HepG2 (cell line): ENCODE data around the gene NFKB2. TPM values are rescaled to one million over a fixed set of nuclear protein-coding genes. Genes with fewer than 3 reads are reported as not detected.

Experiments
- ARID4A ChIP-seq: sonication (generic); formaldehyde crosslinking; IDR thresholded peaks from 2 replicates; pipeline ENCODE4 v1.5.0; 2020; ENCODE audit warnings: mild to moderate bottlenecking, missing genetic modification reagents, borderline replicate concordance
- CSRNP1 ChIP-seq: sonication (generic); formaldehyde crosslinking; IDR thresholded peaks from 2 replicates; pipeline ENCODE4 v1.8.1; 2023; ENCODE audit warnings: mild to moderate bottlenecking, missing genetic modification reagents
- E2F1 ChIP-seq: sonication (generic); formaldehyde crosslinking; IDR thresholded peaks from 2 replicates; pipeline ENCODE4 v1.5.0; 2020; ENCODE audit warnings: missing genetic modification reagents
- GATAD2A ChIP-seq: IDR thresholded peaks from 2 replicates; pipeline ENCODE4 v1.6.1; 2016
- KLF12 ChIP-seq: sonication (generic); formaldehyde crosslinking; IDR thresholded peaks from 2 replicates; pipeline ENCODE4 v1.4.0; 2020; ENCODE audit warnings: missing genetic modification reagents, borderline replicate concordance
- NR2F6 ChIP-seq, 2 experiments: IDR thresholded peaks; 2 replicates each; pipeline ENCODE4 v1.6.1; 2016; ENCODE audit warnings: antibody characterized with exemption in 1 of 2, mild to moderate bottlenecking in 1 of 2
- PATZ1 ChIP-seq: sonication (generic); formaldehyde crosslinking; IDR thresholded peaks from 2 replicates; pipeline ENCODE4 v1.4.0; 2020; ENCODE audit warnings: missing genetic modification reagents
- PLRG1 ChIP-seq: fragments of 450-650 bp; conservative IDR thresholded peaks from 2 replicates; pipeline ENCODE4 v1.6.1; 2016
- RBAK ChIP-seq: sonication (generic); formaldehyde crosslinking; IDR thresholded peaks from 2 replicates; pipeline ENCODE4 v1.5.1; 2020; ENCODE audit warnings: mild to moderate bottlenecking, missing genetic modification reagents
- TARDBP ChIP-seq: sonication (generic); formaldehyde crosslinking; IDR thresholded peaks from 2 replicates; pipeline ENCODE4 v1.8.0; 2022; ENCODE audit warnings: mild to moderate bottlenecking, missing genetic modification reagents
- TBP ChIP-seq: sonication (generic); formaldehyde crosslinking; IDR thresholded peaks from 2 replicates; pipeline ENCODE4 v1.5.0; 2020; ENCODE audit warnings: missing genetic modification reagents
- XBP1 ChIP-seq: sonication (generic); formaldehyde crosslinking; IDR thresholded peaks from 2 replicates; pipeline ENCODE4 v1.5.0; 2020; ENCODE audit warnings: missing genetic modification reagents
- ZBTB20 ChIP-seq: sonication (generic); formaldehyde crosslinking; IDR thresholded peaks from 2 replicates; pipeline ENCODE4 v1.8.1; 2023; ENCODE audit warnings: missing genetic modification reagents, low read depth, mild to moderate bottlenecking, borderline replicate concordance
- ZNF263 ChIP-seq: sonication (generic); formaldehyde crosslinking; IDR thresholded peaks from 2 replicates; pipeline ENCODE4 v1.4.0; 2020; ENCODE audit warnings: missing genetic modification reagents
- ZNF784 ChIP-seq: sonication (generic); formaldehyde crosslinking; IDR thresholded peaks from 2 replicates; pipeline ENCODE4 v1.5.1; 2020; ENCODE audit warnings: missing genetic modification reagents, mild to moderate bottlenecking, borderline replicate concordance
- polyA plus RNA-seq, 8 experiments: library from polyadenylated mRNA; depleted of rRNA in 3 of 8; stranded (reverse) in 7 of 8; unstranded in 1 of 8; fragments of >200 nt; fragmentation: Illumina TruSeq in 4 of 8; extraction: Trizol in 4 of 8; gene quantifications; 2 replicates each; pipeline versions ENCODE4 v1.2.1 to v1.2.3, GENCODE V29; 2011 to 2016; ENCODE audit warnings: low read depth in 4 of 8, missing spikeins in 1 of 8, mixed read lengths in 1 of 8; ENCODE audit not compliant: insufficient read depth in 1 of 8
- total RNA-seq, 5 experiments: library from RNA; depleted of rRNA; stranded (reverse); fragments of >200 nt; fragmentation: Illumina TruSeq; extraction: Trizol; gene quantifications; 2 replicates each; pipeline ENCODE4 v1.2.3, GENCODE V29; 2016; ENCODE audit warnings: low read depth in 1 of 5

NFKB2 gene
- total and polyA plus RNA-seq, 2 of the 13 experiments (the other 11 are each of a cell fraction or from before 2014, with no cell fraction given): 7.7 to 12.5 TPM

GRCh38 chr10:102419269-102420180, 24.0 kb downstream of the NFKB2 start (continued):
- TF ChIP-seq PLRG1 (no peak), E2F1 (CRISPR knock-in tag) (peak; percentile 66; the same call in 1 of the 2 replicates), ZNF784 (CRISPR knock-in tag) (no peak), CSRNP1 (CRISPR knock-in tag) (peak; percentile 71; the same call in 1 of the 2 replicates), ZBTB20 (CRISPR knock-in tag) (no peak), TARDBP (0 out of 2 replicates have a peak, but pooled peaks have one; percentile 53), NR2F6 (IDR thresholded peaks at IDR 0.05) (no peak), NR2F6 (CRISPR knock-in tag; IDR thresholded peaks at IDR 0.05) (0 out of 2 replicates have a peak, but pooled peaks have one; percentile 11), XBP1 (CRISPR knock-in tag) (peak; percentile 69; the same call in 1 of the 2 replicates), RBAK (CRISPR knock-in tag) (no peak), PATZ1 (CRISPR knock-in tag) (peak; percentile 63; the same call in 1 of the 2 replicates), ZNF263 (CRISPR knock-in tag) (peak; percentile 50), GATAD2A (CRISPR knock-in tag) (no peak), ARID4A (CRISPR knock-in tag) (peak; percentile 82; the same call in 1 of the 2 replicates), TBP (CRISPR knock-in tag) (0 out of 2 replicates have a peak, but pooled peaks have one; percentile 41), KLF12 (CRISPR knock-in tag) (0 out of 2 replicates have a peak, but pooled peaks have one; percentile 78)
